GM18517 (cell line): ENCODE results near the gene ASB6.

Experiments used
- ATAC-seq: cut with Tn5 transposase; IDR thresholded peaks from one replicate; pipeline ENCODE4 v1.9.1; 2021; ENCODE audit warnings: mild to moderate bottlenecking, moderate library complexity; ENCODE audit not compliant: unreplicated experiment

The ASB6 gene

GRCh38 chr9:129641750-129642585 is at the start of gene ASB6:
TSS of gene ASB6 (minus strand) at chr9:129642151. CDS start at chr9:129641999, 152 bp downstream.
- ATAC-seq, result peak; percentile 83

GRCh38 chr9:129688285-129689043 is 46.5 kb upstream of the ASB6 start:
- no peak for ATAC-seq

GRCh38 chr9:129687391-129687790 is 45.4 kb upstream of the ASB6 start:
- ATAC-seq, result no peak

- no peak for ATAC-seq
Measured at GRCh38 chr9:129686736-129687135, 44.8 kb upstream of the ASB6 start.

GRCh38 chr9:129685933-129686259 is 43.9 kb upstream of the ASB6 start:
- ATAC-seq, result no peak

- no peak for ATAC-seq
Measured at GRCh38 chr9:129685220-129685932, 43.4 kb upstream of the ASB6 start.

GRCh38 chr9:129682381-129682780 is 40.4 kb upstream of the ASB6 start:
- no peak for ATAC-seq

- ATAC-seq, result no peak
Measured at GRCh38 chr9:129681924-129682323, 40.0 kb upstream of the ASB6 start.

- ATAC-seq, result no peak
Measured at GRCh38 chr9:129679537-129679936, 37.6 kb upstream of the ASB6 start.

- ATAC-seq, result no peak
Measured at GRCh38 chr9:129678844-129679243, 36.9 kb upstream of the ASB6 start.

- no peak for ATAC-seq
Measured at GRCh38 chr9:129677456-129677855, 35.5 kb upstream of the ASB6 start.

- ATAC-seq, result no peak
Measured at GRCh38 chr9:129676975-129677374, 35.0 kb upstream of the ASB6 start.

- ATAC-seq, result no peak
Measured at GRCh38 chr9:129676287-129676686, 34.3 kb upstream of the ASB6 start.

- no peak for ATAC-seq
Measured at GRCh38 chr9:129675620-129676019, 33.7 kb upstream of the ASB6 start.

- ATAC-seq, result no peak
Measured at GRCh38 chr9:129674229-129674628, 32.3 kb upstream of the ASB6 start.

- no peak for ATAC-seq
Measured at GRCh38 chr9:129673602-129674001, 31.7 kb upstream of the ASB6 start.

- ATAC-seq, result no peak
Measured at GRCh38 chr9:129672702-129673101, 30.8 kb upstream of the ASB6 start.

- ATAC-seq, result no peak
Measured at GRCh38 chr9:129671519-129671918, 29.6 kb upstream of the ASB6 start.

- ATAC-seq, result no peak
Measured at GRCh38 chr9:129671065-129671464, 29.1 kb upstream of the ASB6 start.

GRCh38 chr9:129669946-129670345 is 28.0 kb upstream of the ASB6 start:
- no peak for ATAC-seq

- no peak for ATAC-seq
Measured at GRCh38 chr9:129669141-129669718, 27.3 kb upstream of the ASB6 start.
